ENCODE results near the gene ABCC4. TPM values are rescaled to one million over a fixed set of nuclear protein-coding genes. Genes with fewer than 3 reads are reported as not detected.
A peak's percentile ranks its signal among the peaks of the same experiment; 100 is the strongest.

ABCC4 gene
- total and polyA plus RNA-seq, 2 of the 13 experiments (the other 11 are each of a cell fraction or from before 2014, with no cell fraction given): 4.2 to 11.3 TPM

DNA sequence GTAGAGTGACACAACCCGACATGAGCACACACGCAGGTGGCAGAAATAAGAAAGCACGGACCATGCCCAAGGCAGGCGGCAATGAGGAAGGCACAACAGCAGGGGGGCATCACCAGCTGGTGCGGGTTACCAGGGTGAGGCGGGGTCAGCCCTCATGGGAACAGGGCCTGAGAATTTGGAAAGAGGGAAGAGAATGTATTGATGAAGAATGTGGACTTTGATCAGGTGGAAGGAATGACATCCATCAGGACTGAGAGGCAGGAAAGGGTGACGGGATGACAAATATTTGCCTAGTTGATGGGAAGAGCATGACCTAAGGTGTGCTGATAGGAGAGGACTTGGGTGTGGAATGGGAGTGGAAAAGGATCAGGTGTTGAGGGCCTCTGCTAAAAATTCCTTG lies 177.5 kb downstream of the ABCC4 start (continued):
- TF ChIP-seq ZBTB34 (CRISPR knock-in tag; IDR thresholded peaks at IDR 0.05) (no peak), ETS1 (CRISPR knock-in tag; IDR thresholded peaks at IDR 0.05) (no peak), ZNF780A (CRISPR knock-in tag; IDR thresholded peaks at IDR 0.05) (0 out of 2 replicates have a peak, but pooled peaks have one; percentile 26), TOE1 (CRISPR knock-in tag; IDR thresholded peaks at IDR 0.05) (no peak), ZNF746 (CRISPR knock-in tag; IDR thresholded peaks at IDR 0.05) (no peak), ZNF773 (CRISPR knock-in tag; IDR thresholded peaks at IDR 0.05; ENCODE audit: borderline replicate concordance) (no peak), ZFY (CRISPR knock-in tag; IDR thresholded peaks at IDR 0.05) (peak; percentile 44; the same call in 1 of the 2 replicates), SPEN (CRISPR knock-in tag; IDR thresholded peaks at IDR 0.05; ENCODE audit: low read depth) (peak; percentile 19; the same call in 1 of the 2 replicates), RERE (CRISPR knock-in tag; IDR thresholded peaks at IDR 0.05; ENCODE audit: low read depth) (peak; percentile 50; the same call in 1 of the 2 replicates), BCL6 (CRISPR knock-in tag; IDR thresholded peaks at IDR 0.05) (peak; percentile 20; the same call in 1 of the 2 replicates), KDM1A (CRISPR knock-in tag; IDR thresholded peaks at IDR 0.05) (peak; percentile 84; the same call in 1 of the 2 replicates)
- TF ChIP-seq, protein P1, sequence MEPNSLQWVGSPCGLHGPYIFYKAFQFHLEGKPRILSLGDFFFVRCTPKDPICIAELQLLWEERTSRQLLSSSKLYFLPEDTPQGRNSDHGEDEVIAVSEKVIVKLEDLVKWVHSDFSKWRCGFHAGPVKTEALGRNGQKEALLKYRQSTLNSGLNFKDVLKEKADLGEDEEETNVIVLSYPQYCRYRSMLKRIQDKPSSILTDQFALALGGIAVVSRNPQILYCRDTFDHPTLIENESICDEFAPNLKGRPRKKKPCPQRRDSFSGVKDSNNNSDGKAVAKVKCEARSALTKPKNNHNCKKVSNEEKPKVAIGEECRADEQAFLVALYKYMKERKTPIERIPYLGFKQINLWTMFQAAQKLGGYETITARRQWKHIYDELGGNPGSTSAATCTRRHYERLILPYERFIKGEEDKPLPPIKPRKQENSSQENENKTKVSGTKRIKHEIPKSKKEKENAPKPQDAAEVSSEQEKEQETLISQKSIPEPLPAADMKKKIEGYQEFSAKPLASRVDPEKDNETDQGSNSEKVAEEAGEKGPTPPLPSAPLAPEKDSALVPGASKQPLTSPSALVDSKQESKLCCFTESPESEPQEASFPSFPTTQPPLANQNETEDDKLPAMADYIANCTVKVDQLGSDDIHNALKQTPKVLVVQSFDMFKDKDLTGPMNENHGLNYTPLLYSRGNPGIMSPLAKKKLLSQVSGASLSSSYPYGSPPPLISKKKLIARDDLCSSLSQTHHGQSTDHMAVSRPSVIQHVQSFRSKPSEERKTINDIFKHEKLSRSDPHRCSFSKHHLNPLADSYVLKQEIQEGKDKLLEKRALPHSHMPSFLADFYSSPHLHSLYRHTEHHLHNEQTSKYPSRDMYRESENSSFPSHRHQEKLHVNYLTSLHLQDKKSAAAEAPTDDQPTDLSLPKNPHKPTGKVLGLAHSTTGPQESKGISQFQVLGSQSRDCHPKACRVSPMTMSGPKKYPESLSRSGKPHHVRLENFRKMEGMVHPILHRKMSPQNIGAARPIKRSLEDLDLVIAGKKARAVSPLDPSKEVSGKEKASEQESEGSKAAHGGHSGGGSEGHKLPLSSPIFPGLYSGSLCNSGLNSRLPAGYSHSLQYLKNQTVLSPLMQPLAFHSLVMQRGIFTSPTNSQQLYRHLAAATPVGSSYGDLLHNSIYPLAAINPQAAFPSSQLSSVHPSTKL (CRISPR knock-in tag; IDR thresholded peaks at IDR 0.05): peak; percentile 92
- TF ChIP-seq, protein P2, sequence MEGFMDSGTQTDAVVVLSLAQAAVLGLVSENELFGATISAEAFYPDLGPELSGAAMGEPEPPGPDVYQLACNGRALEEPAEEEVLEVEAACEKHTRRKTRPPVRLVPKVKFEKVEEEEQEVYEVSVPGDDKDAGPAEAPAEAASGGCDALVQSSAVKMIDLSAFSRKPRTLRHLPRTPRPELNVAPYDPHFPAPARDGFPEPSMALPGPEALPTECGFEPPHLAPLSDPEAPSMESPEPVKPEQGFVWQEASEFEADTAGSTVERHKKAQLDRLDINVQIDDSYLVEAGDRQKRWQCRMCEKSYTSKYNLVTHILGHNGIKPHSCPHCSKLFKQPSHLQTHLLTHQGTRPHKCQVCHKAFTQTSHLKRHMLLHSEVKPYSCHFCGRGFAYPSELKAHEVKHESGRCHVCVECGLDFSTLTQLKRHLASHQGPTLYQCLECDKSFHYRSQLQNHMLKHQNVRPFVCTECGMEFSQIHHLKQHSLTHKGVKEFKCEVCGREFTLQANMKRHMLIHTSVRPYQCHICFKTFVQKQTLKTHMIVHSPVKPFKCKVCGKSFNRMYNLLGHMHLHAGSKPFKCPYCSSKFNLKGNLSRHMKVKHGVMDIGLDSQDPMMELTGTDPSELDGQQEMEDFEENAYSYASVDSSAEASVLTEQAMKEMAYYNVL (CRISPR knock-in tag; IDR thresholded peaks at IDR 0.05; ENCODE audit: borderline replicate concordance): peak; percentile 98

Measured in HepG2 (cell line).